GM19324 (cell line): ENCODE results near the gene ITIH5.
A peak's percentile ranks its signal among the peaks of the same experiment; 100 is the strongest.

Experiments
- ATAC-seq: cut with Tn5 transposase; IDR thresholded peaks from one replicate; pipeline ENCODE4 v1.9.1; 2021; ENCODE audit warnings: mild to moderate bottlenecking, moderate library complexity; ENCODE audit not compliant: unreplicated experiment, low FRiP score

ITIH5 gene

GRCh38 chr10:7527468-7527867 is 139.3 kb downstream of the ITIH5 start:
- ATAC-seq = no peak

- no peak for ATAC-seq
Measured at GRCh38 chr10:7526017-7526400, 140.8 kb downstream of the ITIH5 start.

GRCh38 chr10:7525314-7526016 is 141.3 kb downstream of the ITIH5 start:
- ATAC-seq = peak; percentile 50

DNA sequence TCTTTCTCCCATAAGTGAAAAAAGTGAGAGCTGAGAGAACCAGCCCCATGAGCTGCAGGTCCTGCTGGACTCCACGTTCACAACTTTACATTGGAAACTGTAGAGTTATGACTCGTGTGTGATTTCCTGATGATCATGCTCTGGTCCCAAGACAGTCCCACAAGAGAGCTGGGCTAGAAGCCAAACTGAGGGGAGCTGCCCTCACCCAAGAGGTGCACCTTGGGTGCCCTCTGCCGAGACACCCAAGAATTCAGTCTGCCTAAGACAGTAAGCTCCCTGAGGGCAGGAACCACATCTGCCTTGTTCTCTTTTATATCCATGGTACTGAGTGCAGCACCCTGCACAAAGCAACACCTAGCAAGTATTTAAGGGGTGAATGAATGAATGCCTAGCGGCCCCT is 143.1 kb downstream of the ITIH5 start:
- ATAC-seq = no peak

DNA sequence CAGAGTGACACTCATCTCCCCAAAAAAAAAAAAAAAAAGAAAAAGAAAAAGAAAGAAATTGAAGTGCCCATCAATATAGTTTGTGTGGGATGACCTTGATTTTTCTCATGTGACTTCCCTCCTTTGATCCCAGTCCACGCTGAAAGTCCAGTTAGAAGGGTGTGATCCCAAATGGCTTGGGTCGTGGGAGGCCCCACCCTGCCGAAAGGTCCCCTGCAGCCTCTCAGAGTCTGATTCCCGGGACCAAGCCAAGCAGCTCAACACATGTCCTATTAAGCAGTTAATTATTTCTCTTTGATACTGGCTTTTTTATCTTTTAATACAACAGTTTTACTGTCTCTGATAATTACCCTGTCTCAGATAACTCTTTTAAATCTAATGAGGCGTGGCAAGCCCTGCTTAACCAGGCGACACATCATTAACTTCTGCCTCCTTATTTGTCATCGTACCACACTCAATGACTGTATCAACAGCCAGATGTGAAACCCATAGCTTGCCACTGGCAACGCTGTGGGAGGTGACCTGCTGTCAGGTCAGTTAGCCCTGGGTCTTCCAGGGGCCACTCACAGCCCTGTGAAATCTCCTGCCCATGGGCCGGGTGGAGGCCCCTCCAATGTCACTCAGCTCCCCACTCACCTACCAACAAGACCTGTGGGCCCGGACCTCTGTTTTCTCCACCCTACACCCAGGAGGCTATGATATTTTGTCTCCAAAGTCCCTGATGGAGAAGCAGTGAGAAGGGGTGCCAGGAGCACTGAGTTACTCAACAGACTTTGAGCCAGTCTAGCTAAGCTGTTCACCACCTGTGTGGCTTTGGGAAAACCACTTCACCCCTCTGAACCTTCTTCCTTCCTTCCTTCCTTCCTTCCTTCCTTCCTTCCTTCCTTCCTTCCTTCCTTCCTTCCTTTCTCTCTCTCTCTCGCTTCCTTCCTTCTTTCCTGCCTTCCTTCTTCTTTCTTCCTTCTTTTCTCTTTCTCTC is 146.0 kb downstream of the ITIH5 start:
- ATAC-seq = peak; percentile 61

DNA sequence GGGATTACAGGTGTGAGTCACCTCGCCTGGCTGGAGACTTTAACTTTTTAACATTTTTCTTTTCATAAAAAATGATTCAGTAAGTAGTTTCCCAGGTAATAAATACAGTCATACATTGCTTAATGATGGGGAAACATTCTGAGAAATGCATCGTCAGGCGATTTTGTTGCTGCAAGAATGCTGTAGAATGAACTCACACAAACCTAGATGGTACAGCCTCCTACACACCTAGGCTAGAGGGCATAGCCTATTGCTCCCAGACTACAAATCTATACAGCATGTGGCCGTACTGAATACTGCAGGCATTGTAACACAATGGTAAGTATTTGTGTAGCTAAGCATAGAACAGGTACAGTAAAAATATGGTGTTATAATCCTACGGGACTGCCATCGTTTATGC is 147.4 kb downstream of the ITIH5 start:
- ATAC-seq = no peak

DNA sequence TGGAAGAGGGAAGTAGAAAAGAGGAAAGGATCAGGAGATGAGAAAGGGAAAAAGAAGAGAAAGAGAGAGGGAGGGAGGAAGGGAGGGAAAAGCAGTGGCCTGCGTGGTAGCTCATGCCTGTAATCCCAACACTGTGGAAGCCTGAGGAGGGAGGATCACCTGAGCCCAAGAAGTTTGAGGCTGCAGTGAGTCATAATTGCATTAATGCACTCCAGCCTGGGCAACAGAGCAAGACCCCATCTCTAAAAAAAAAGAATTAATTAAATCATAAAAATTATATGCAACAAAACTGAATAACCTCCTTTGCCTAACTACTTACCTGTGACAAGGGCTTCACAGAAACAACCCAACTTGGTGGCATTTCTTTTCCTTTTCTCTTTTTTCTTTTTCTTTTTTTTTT is 148.1 kb downstream of the ITIH5 start:
- ATAC-seq = no peak

- ATAC-seq = no peak
Measured at GRCh38 chr10:7515439-7515838, 151.3 kb downstream of the ITIH5 start.

- ATAC-seq = no peak
Measured at GRCh38 chr10:7513936-7514335, 152.8 kb downstream of the ITIH5 start.

DNA sequence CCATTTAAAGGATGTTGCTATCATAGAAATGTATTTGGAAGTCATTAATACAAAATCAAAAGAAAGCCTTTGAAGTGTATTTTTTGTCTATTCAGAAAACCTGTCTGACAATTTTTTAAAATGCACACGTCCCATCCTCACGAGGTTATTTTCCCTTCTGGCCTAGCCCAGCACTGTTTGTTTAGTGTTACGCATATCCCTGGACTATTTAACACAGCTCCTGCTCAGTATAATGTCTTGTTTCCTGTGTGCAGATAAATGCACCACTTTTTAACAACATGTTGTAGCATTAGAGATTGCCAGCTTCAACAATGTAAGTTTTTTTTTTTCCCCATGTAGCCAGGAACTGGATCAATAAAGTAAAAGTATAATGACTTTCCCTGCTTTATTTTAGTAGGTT is 153.3 kb downstream of the ITIH5 start:
- ATAC-seq = no peak

- no peak for ATAC-seq
Measured at GRCh38 chr10:7512487-7512886, 154.3 kb downstream of the ITIH5 start.

DNA sequence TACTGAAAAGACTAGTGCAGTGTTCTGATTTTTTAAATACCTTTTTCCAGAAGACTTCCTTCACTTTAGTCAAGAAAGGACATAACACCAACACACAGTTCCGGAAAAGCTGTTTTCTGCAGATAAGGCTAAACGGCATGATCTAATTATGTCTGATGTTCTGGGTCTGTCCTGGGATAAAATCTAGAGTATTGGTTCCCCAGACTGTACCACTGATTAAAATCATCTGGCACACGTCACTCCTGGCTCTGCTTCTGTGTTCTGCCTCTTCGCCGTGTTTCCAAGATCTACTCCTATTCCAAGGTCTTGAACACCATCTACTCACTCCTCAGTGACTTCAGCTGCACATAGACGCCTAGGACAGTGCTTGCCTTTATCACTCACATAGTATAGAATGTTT is 155.2 kb downstream of the ITIH5 start:
- no peak for ATAC-seq
